HepG2 (cell line): ENCODE results near the gene RPL22L1. TPM values are rescaled to one million over a fixed set of nuclear protein-coding genes. Genes with fewer than 3 reads are reported as not detected.

Experiments
- ATAD3A ChIP-seq: sonication (generic); formaldehyde crosslinking; IDR thresholded peaks from 2 replicates; pipeline ENCODE4 v1.4.0; 2020; ENCODE audit warnings: missing genetic modification reagents
- CBX2 ChIP-seq, 2 experiments: fragments of 200-600 bp in 1 of 2; sonication (generic); formaldehyde crosslinking in 1 of 2; IDR thresholded peaks; 2 replicates each; pipeline versions ENCODE4 v1.7.0 to v1.8.1; 2018 to 2022; ENCODE audit warnings: low read depth in 2 of 2, low read length in 1 of 2, mild to moderate bottlenecking in 1 of 2, missing genetic modification reagents in 1 of 2
- FOXJ3 ChIP-seq: sonication (generic); formaldehyde crosslinking; IDR thresholded peaks from 2 replicates; pipeline ENCODE4 v1.4.0; 2020; ENCODE audit warnings: missing genetic modification reagents, mild to moderate bottlenecking, borderline replicate concordance
- HDAC1 ChIP-seq: sonication (generic); formaldehyde crosslinking; IDR thresholded peaks from 2 replicates; pipeline ENCODE4 v1.5.1; 2020; ENCODE audit warnings: mild to moderate bottlenecking, missing genetic modification reagents
- MBD4 ChIP-seq: IDR thresholded peaks from 2 replicates; pipeline ENCODE4 v1.6.1; 2012; ENCODE audit warnings: low read length, inconsistent platforms, borderline replicate concordance
- MTF1 ChIP-seq: sonication (generic); formaldehyde crosslinking; IDR thresholded peaks from 2 replicates; pipeline ENCODE4 v1.5.0; 2020; ENCODE audit warnings: missing genetic modification reagents
- MXI1 ChIP-seq: IDR thresholded peaks from 3 replicates; pipeline ENCODE4 v1.6.1; 2012; ENCODE audit warnings: low read depth, low read length, inconsistent platforms, borderline replicate concordance
- NAIF1 ChIP-seq: sonication (generic); formaldehyde crosslinking; IDR thresholded peaks from 2 replicates; pipeline ENCODE4 v1.5.0; 2020; ENCODE audit warnings: mild to moderate bottlenecking, missing genetic modification reagents, borderline replicate concordance
- NFRKB ChIP-seq: fragments of 450-650 bp; IDR thresholded peaks from 2 replicates; pipeline ENCODE4 v1.6.1; 2017
- PATZ1 ChIP-seq: sonication (generic); formaldehyde crosslinking; IDR thresholded peaks from 2 replicates; pipeline ENCODE4 v1.4.0; 2020; ENCODE audit warnings: missing genetic modification reagents
- POLR2AphosphoS2 ChIP-seq: IDR thresholded peaks from 2 replicates; pipeline ENCODE4 v1.6.1; 2011; ENCODE audit warnings: low read depth, low read length, improper control_type of control experiment
- RBAK ChIP-seq: sonication (generic); formaldehyde crosslinking; IDR thresholded peaks from 2 replicates; pipeline ENCODE4 v1.5.1; 2020; ENCODE audit warnings: mild to moderate bottlenecking, missing genetic modification reagents
- TGIF2 ChIP-seq: IDR thresholded peaks from 2 replicates; pipeline ENCODE4 v1.6.1; 2016; ENCODE audit warnings: control low read depth, missing compliant biosample characterization
- THAP11 ChIP-seq: IDR thresholded peaks from 2 replicates; pipeline ENCODE4 v1.6.1; 2016; ENCODE audit warnings: missing biosample characterization, missing genetic modification reagents
- ZFP82 ChIP-seq: sonication (generic); formaldehyde crosslinking; IDR thresholded peaks from 2 replicates; pipeline ENCODE4 v1.5.1; 2020; ENCODE audit warnings: mild to moderate bottlenecking, missing genetic modification reagents, borderline replicate concordance
- ZMYM3 ChIP-seq: sonication (generic); formaldehyde crosslinking; IDR thresholded peaks from 2 replicates; pipeline ENCODE4 v1.5.1; 2020; ENCODE audit warnings: mild to moderate bottlenecking, missing genetic modification reagents
- ZNF224 ChIP-seq: sonication (generic); formaldehyde crosslinking; IDR thresholded peaks from 2 replicates; pipeline ENCODE4 v1.5.0; 2020; ENCODE audit warnings: mild to moderate bottlenecking, missing genetic modification reagents
- ZNF234 ChIP-seq: sonication (generic); formaldehyde crosslinking; conservative IDR thresholded peaks from 2 replicates; pipeline ENCODE4 v1.5.1; 2020; ENCODE audit warnings: mild to moderate bottlenecking, missing genetic modification reagents
- ZNF331 ChIP-seq: sonication (generic); formaldehyde crosslinking; IDR thresholded peaks from 2 replicates; pipeline ENCODE4 v1.4.0; 2020; ENCODE audit warnings: missing genetic modification reagents
- ZNF501 ChIP-seq: sonication (generic); formaldehyde crosslinking; IDR thresholded peaks from 2 replicates; pipeline ENCODE4 v1.5.1; 2020; ENCODE audit warnings: mild to moderate bottlenecking, moderate library complexity, missing genetic modification reagents
- ZNF552 ChIP-seq: sonication (generic); formaldehyde crosslinking; IDR thresholded peaks from 2 replicates; pipeline ENCODE4 v1.9.0; 2022; ENCODE audit warnings: missing genetic modification reagents, mild to moderate bottlenecking, borderline replicate concordance
- ZNF556 ChIP-seq: sonication (generic); formaldehyde crosslinking; IDR thresholded peaks from 2 replicates; pipeline ENCODE4 v1.4.0; 2020; ENCODE audit warnings: mild to moderate bottlenecking, missing genetic modification reagents, borderline replicate concordance
- ZNF564 ChIP-seq: sonication (generic); formaldehyde crosslinking; IDR thresholded peaks from 2 replicates; pipeline ENCODE4 v1.8.1; 2023; ENCODE audit warnings: mild to moderate bottlenecking, missing genetic modification reagents
- ZNF577 ChIP-seq: sonication (generic); formaldehyde crosslinking; IDR thresholded peaks from 2 replicates; pipeline ENCODE4 v1.4.0; 2020; ENCODE audit warnings: mild to moderate bottlenecking, low read depth, missing genetic modification reagents, borderline replicate concordance
- ZSCAN20 ChIP-seq: sonication (generic); formaldehyde crosslinking; IDR thresholded peaks from 2 replicates; pipeline ENCODE4 v1.4.0; 2020; ENCODE audit warnings: missing genetic modification reagents, mild to moderate bottlenecking, borderline replicate concordance
- ZZZ3 ChIP-seq: sonication (generic); formaldehyde crosslinking; IDR thresholded peaks from 2 replicates; pipeline ENCODE4 v1.4.0; 2020; ENCODE audit warnings: missing genetic modification reagents, mild to moderate bottlenecking, borderline replicate concordance
- polyA plus RNA-seq, 8 experiments: library from polyadenylated mRNA; depleted of rRNA in 3 of 8; stranded (reverse) in 7 of 8; unstranded in 1 of 8; fragments of >200 nt; fragmentation: Illumina TruSeq in 4 of 8; extraction: Trizol in 4 of 8; gene quantifications; 2 replicates each; pipeline versions ENCODE4 v1.2.1 to v1.2.3, GENCODE V29; 2011 to 2016; ENCODE audit warnings: low read depth in 4 of 8, missing spikeins in 1 of 8, mixed read lengths in 1 of 8; ENCODE audit not compliant: insufficient read depth in 1 of 8
- total RNA-seq, 5 experiments: library from RNA; depleted of rRNA; stranded (reverse); fragments of >200 nt; fragmentation: Illumina TruSeq; extraction: Trizol; gene quantifications; 2 replicates each; pipeline ENCODE4 v1.2.3, GENCODE V29; 2016; ENCODE audit warnings: low read depth in 1 of 5
- TF ChIP-seq, protein P1 (sequence below): IDR thresholded peaks from 2 replicates; pipeline ENCODE4 v1.6.1; 2016; ENCODE audit warnings: mild to moderate bottlenecking, missing biosample characterization, missing genetic modification reagents

Gene RPL22L1
- total and polyA plus RNA-seq, 2 of the 13 experiments (the other 11 are each of a cell fraction or from before 2014, with no cell fraction given): 42.7 to 152 TPM

DNA sequence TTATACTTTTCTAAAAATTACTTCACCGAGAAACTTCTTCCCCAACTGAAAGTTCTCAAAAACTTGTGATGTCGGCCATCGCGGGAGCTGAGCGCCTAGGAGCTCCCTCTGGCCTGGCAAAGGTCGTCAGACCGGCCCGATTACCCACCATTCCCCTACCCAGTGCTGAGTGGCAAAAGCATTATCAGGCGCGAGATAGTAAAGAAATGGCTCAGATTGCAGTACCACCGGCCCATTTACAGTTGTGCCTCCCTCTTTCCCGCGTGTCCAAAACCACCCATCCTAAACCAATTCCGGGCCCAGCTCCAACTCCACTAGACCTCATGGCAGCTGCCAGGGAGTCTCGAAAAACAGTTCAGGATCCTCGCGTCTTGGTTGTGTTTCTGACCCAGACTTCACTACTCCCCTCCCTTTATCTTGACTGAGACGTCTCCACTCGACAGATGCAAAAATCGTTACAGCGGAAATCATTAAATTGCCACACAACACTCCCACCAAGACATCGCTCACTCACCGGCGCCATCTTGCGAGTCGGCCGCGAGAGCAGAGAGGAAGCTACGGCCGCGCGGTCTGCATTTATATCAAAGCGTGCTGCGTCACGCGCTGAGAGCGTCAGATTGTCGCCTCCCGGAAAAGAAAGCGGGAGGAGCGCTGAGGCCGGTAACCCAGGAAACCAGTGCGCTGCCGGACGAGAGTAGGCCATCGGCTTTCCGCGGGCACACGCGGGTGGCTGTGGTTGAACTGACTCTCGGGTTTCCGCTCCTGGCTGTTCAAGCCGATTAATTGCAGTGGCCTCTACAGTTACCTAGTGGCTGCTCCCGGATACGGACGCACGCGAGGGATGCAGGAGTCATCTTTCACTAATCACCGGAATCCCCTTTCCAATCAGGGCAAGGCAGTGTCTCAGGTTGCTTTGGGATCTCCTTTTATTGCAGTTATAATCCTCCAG is at the start of gene RPL22L1 (continued):
- peak; percentile 43; the same call in 1 of the 2 replicates for TF ChIP-seq FOXJ3 (CRISPR knock-in tag)
- no peak for TF ChIP-seq CBX2 (IDR thresholded peaks at IDR 0.05; ENCODE audit: low read depth, low read length)
- TF ChIP-seq CBX2 (CRISPR knock-in tag; IDR thresholded peaks at IDR 0.05; ENCODE audit: low read depth): no peak
- peak; percentile 83 for TF ChIP-seq THAP11 (CRISPR knock-in tag)
- TF ChIP-seq NAIF1 (CRISPR knock-in tag): no peak
- TF ChIP-seq, protein P1, sequence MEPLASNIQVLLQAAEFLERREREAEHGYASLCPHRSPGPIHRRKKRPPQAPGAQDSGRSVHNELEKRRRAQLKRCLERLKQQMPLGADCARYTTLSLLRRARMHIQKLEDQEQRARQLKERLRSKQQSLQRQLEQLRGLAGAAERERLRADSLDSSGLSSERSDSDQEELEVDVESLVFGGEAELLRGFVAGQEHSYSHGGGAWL (CRISPR knock-in tag): peak; percentile 72; the same call in 1 of the 2 replicates
- peak; percentile 55 for TF ChIP-seq HDAC1 (CRISPR knock-in tag)
- TF ChIP-seq ZFP82 (CRISPR knock-in tag): no peak
- TF ChIP-seq RBAK (CRISPR knock-in tag): no peak
- peak; percentile 92 for TF ChIP-seq ZNF331 (CRISPR knock-in tag)
- peak; percentile 48 for TF ChIP-seq PATZ1 (CRISPR knock-in tag)
- no peak for TF ChIP-seq ATAD3A
- peak; percentile 91 for TF ChIP-seq ZNF501
- peak; percentile 61; the same call in 1 of the 2 replicates for TF ChIP-seq ZNF556 (CRISPR knock-in tag)
- peak; percentile 81 for TF ChIP-seq ZNF224
- no peak for TF ChIP-seq ZMYM3 (CRISPR knock-in tag)
- TF ChIP-seq MXI1: peak; percentile 93; the same call in 2 of the 3 replicates
- TF ChIP-seq ZZZ3: peak; percentile 90; the same call in 1 of the 2 replicates
- no peak for TF ChIP-seq ZSCAN20 (CRISPR knock-in tag)
- TF ChIP-seq MBD4: no peak
- no peak for TF ChIP-seq MTF1
- TF ChIP-seq ZNF552: 0 out of 2 replicates have a peak, but pooled peaks have one; percentile 66
- TF ChIP-seq ZNF564: no peak
- TF ChIP-seq POLR2AphosphoS2: peak; percentile 89
- TF ChIP-seq ZNF577: no peak
- peak; percentile 92; the same call in 1 of the 2 replicates for TF ChIP-seq TGIF2 (CRISPR knock-in tag)
- peak; percentile 72; the same call in 1 of the 2 replicates for TF ChIP-seq NFRKB
- TF ChIP-seq ZNF234 (CRISPR knock-in tag): no peak
